HG02642 (cell line): ENCODE data around the gene GHRHR.

Source experiments
- ATAC-seq: cut with Tn5 transposase; IDR thresholded peaks from one replicate; pipeline ENCODE4 v1.9.1; 2021; ENCODE audit warnings: mild to moderate bottlenecking; ENCODE audit not compliant: unreplicated experiment, poor library complexity

The GHRHR gene

GRCh38 chr7:30927559-30927958 is 36.2 kb upstream of the GHRHR start:
- ATAC-seq = no peak

GRCh38 chr7:30928254-30928872 is 35.4 kb upstream of the GHRHR start:
- ATAC-seq = no peak

- no peak for ATAC-seq
Measured at GRCh38 chr7:30929686-30930085, 34.1 kb upstream of the GHRHR start.

DNA sequence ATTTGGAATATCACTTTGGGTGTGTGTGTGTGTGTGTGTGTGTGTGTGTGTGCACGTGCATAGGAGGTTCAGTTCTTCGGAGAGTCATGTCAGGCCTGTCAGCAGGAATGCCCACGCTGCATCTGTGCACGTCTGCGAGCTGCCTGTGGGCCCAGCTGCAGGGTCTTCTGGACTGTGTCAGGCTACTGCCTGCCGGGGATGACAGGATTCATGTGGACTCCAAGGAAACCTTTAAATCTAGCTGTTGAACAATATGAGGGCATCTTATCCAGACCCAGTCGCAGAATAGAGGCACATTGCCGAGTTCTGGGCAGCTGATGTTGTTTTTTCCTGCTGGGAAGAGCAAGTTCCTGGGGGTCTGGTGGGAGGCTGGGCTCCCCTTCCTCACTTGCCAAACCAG is 33.1 kb upstream of the GHRHR start:
- no peak for ATAC-seq

DNA sequence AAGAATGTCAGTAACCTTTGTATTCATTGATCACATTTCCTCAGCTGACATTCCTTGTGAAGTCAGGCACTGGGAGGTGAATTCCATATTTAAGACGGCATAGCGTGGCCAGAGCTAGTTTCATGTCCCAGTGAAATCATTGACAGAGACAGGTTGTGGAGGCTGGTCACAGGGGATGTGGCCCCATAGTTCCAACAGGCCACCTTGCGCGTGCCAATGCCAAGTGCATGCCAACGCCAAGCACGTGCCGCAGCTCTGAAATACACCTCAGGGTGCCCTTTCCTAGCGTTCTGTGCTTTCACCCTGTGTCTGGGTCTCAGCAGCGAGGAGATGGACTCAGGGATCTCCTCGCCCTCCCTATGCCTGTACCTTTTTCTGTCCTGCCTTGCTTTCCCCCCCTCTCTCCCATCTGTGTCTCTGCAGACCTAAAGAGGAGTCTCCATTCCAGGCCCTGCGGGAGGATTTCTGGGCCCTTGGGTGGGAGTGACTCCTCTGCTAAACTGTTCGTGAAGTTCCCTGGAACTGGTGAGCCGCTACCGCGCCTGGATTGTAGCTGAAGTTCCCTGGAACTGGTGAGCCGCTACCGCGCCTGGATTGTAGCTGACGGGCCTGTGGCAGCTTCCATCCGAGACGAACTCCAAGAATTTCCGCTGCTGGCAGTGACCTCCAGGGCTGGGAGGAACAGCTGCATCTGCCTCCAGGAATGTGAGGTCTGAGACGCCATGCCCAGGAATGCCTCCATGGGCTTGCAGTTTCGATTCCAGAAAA is 32.4 kb upstream of the GHRHR start:
- no peak for ATAC-seq

GRCh38 chr7:30931929-30932540 is 31.7 kb upstream of the GHRHR start:
- ATAC-seq = no peak

GRCh38 chr7:30932562-30932961 is 31.2 kb upstream of the GHRHR start:
- no peak for ATAC-seq

DNA sequence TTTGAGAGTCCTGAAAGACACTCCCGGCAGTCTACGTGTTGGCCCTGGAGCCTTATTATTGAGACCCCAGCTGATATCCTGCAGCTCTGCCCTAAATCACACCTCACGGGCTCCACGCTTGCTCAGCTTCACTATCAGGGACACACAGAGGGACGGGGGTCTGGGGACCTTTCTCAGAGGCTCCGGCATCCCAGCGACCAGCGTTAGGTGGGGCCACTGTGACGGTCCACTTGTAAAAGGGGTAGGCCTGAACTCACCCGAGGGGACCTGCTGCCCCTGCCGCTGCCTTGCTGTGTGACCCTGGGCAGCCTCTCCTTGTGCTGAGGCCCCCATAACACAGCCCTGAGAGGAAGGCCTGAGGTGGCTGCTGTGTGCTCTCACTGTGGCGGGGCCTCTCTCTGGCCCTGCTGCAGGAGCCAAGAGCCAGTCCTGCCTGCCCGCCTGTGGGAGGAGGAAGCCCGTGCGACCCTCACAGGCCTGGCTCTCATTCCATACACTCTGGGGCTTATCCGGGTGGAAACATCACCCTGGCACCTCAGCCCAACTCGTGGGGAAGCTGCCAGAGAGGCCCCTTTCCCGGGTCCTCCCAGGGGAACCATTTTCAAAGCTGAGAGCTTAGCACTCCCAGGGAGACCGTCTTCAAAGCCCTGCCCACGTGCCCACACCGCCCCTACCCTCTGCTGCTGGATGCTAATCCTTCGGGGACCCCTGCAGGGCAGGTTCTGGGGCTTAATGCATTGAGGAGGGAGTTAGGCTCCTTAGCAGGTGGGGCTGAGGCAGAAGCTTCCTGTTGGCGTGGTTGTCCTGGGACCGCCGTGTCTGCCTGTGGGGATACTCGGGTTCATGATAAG is 30.4 kb upstream of the GHRHR start:
- ATAC-seq = no peak

DNA sequence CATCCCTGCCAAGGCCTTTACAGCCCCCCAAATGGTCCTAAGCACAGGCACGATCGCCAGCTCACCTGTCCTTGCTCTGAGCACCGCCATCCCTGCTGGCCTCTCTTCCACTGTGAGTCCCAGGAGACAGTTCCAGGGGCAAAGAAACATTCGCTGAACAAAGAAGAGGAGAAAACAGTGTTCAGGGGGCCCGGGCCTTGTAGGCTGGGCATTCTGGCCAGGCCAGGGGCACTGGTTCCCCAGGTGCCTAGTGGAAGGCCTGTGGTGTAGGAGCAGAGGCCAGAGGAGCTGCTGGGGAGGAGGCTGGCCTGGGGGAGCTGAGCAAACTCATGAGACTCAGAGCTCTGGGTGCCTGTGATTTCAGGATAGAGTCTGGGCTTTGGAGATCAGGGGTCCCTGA is 29.5 kb upstream of the GHRHR start:
- ATAC-seq = no peak

DNA sequence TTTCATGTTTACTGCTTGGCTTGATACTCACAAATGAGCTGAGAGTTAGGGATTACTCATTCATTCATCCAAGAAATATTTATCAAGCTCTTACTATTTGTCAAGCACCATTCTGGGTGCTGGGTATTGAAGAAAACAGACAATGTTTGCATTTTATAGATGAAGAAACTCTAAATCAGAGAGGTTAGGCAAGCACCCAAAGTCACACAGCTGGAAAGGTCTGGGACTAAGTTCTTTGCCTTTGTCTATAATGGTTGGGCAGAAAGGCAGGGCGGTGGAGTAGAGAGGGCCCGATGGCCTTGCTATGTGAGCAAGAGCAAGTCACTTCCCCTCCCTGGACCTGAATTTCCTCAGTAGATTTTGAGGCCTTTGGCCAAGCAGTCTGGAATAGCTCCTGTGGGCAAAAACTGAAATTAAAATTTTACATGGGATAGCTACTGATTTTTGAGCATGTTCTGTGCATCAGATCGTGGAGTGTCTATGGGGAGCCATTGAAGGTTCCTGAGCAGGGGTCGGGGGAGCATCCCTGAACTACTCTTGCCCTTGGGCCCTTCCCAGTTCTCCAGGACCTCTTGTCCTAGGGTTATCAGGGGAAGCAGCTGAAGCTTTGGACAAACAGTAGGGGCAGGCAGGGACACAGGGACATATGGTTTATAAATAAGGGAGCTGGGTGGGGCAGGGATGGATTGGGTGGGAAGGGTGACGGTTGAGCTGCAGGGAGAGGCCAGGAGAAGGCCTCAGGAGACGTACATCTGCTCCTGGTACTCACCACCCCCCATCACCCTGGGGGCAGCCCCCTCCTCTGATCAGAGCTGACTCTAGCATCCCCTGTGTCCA is 28.8 kb upstream of the GHRHR start:
- ATAC-seq = no peak

DNA sequence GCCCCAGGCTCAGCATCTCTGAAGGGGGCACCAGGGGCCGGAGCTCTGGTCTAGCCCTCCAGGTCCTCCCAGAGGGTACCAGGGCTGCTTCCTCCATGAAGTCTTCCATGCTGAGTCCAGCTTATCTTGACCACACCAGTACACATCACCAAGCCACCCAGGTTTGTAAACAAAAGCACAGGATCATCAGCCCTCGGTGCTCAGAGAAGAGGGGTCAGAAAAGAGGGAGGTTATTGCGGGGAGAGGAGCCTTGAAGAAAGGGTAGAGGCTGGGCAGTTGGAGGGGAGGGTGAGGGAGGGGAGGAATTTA is 28.2 kb upstream of the GHRHR start:
- no peak for ATAC-seq

DNA sequence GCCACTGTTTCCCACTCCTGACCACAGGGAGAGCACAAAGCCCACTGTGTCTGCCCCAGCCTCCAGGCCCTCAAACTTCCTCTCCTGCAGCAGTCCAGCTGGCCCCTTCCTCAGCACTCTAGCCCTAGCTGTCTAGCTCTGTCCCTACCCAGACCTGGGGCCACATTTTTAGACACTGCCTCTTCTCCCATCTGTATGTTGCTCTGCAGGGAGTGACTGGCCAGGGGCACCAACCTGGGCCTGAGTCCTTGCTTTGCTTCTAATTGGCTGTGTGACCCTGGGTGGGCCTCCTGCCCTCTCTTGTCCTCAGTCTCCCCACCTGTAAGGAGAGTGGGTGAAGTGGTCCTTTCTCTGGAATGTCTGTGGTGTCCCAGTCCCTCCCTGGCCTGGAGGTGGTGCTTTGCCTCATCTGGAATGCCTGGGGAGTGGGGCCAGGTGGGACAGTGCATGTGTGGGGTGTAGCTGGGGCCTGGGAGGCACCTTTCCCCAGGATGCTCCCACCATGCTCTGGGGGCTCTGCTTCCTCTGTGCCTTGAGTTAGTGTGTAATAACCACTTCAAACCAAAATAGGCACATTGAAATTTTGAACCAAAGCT is 27.0 kb upstream of the GHRHR start:
- ATAC-seq = no peak

DNA sequence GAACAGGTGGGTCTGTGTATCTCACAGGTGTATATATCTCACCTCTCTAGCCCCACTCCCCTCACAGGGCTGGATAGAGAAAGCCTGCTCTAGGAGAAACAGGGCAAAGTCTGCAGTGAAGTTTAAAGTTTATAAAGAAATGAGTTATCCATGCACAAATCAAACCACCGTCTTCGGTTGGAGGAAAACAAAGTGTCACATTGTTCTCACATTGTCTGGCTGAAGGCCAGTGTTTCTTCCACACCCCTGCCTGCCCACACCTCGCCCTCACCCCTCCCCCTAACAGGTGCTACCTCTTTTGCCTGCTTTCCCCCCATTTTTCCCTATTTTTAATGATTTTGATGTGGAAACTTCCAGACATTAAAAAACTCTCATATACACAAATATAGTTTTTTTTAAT is 26.3 kb upstream of the GHRHR start:
- no peak for ATAC-seq

GRCh38 chr7:30938435-30939316 is 25.1 kb upstream of the GHRHR start:
- peak; percentile 82 for ATAC-seq

- no peak for ATAC-seq
Measured at GRCh38 chr7:30941582-30942323, 22.0 kb upstream of the GHRHR start.

GRCh38 chr7:30950197-30950596 is 13.6 kb upstream of the GHRHR start:
- no peak for ATAC-seq

DNA sequence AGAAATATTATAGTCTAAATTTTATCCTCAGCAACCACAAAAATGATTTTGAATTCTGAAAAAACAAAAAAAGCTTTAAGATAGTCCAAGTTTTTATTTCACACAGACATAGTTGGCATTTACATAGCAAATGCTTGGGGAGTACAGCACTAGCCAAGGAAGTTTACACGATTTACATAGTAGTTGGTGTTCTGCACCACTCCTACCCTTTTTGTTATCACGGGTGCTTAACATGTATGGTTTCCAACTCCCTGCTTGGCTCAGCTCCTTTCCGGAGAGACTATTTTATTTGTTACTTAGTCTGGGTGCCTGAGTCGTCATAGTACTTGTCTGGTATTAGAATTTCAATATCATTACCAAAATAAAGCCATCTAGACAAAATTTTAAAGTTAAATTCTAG is 8.8 kb upstream of the GHRHR start:
- no peak for ATAC-seq

GRCh38 chr7:30956704-30957103 is 7.0 kb upstream of the GHRHR start:
- no peak for ATAC-seq
